GM18502 (cell line): ENCODE data around the gene CIT.

ENCODE experiments used
- ATAC-seq: cut with Tn5 transposase; IDR thresholded peaks from one replicate; pipeline ENCODE4 v1.9.1; 2021; ENCODE audit warnings: mild to moderate bottlenecking; ENCODE audit not compliant: unreplicated experiment, poor library complexity

Gene CIT

GRCh38 chr12:119749666-119750065, 127.5 kb downstream of the CIT start:
- no peak for ATAC-seq

GRCh38 chr12:119748497-119748896, 128.6 kb downstream of the CIT start:
- no peak for ATAC-seq

DNA sequence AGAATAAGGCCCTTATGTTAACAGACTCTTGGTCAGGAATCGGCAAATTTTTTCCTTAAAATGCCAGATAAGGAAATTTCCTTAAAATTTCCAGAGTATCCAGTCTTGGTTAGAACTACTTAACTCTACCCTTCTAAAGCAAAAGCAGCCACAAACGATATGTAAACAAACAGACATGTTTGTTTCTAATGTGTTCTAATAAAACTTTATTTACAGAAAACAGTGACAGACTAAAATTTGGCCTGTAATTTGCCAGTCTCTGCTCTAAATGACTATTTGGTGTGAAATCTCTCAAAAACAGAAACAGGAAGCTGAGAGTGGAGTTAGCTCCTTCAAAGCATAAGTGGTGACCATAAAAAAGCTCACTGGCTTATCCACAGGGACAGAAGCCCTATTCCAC, 131.0 kb downstream of the CIT start:
- no peak for ATAC-seq

- no peak for ATAC-seq
Observed at GRCh38 chr12:119744900-119745606, 132.1 kb downstream of the CIT start.

DNA sequence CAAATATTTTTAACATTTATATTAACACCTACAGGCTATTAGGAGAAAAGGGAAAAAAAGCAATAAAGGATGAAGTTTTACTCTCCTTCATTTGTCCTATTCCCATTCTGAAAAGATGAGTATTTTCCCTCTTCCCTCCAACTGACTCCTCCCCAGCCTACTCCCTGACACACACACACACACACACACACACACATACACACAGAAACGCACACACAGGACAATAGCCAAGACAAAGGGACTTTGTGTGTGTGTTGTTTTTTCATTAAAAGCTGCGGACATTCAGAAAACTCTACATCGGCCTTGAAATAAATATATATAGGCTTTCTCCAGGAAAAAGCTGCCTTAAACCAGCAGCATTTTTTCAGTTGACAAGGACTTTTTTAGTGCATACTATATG, 134.4 kb downstream of the CIT start:
- ATAC-seq = no peak

- ATAC-seq = no peak
Observed at GRCh38 chr12:119740830-119741229, 136.3 kb downstream of the CIT start.

DNA sequence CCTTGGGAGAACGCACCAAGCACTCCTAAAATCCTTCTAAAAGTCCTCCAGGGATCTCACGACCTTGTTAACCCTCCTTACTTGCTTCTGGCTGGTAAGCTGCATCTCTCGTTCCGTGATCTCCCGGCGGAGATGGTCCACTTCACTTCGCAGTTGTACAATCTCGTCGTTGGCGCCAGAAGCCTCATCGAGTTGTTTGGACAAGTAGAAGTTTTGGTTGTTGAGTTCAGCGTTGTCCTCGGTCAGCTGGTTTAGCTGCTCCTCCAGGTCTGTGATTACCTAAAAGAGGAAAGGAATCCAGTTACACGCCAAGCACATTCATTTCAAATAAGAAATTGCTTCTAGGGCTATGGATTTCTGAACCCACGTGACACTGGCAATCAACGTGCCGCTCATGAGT, 142.0 kb downstream of the CIT start:
- ATAC-seq = no peak

DNA sequence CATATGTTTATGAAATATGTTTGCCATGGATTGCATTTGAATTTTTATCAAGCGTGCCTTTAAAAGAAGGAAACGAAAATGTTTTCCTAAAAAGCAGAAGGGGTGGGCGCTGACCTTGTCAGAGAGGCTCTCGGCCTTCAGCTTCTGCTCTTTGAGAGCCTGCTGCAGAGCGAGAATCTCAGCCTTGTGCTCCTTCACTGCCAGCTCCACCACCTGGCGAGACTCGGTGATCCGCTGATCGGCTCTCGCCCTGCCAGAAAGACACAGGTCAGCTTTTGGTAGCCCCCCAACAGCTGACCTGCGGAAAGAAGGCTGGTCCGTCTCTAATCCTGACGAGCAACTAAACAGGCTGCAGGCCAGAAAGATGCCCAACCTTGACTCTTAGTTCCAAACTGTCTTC, 146.7 kb downstream of the CIT start:
- no peak for ATAC-seq

DNA sequence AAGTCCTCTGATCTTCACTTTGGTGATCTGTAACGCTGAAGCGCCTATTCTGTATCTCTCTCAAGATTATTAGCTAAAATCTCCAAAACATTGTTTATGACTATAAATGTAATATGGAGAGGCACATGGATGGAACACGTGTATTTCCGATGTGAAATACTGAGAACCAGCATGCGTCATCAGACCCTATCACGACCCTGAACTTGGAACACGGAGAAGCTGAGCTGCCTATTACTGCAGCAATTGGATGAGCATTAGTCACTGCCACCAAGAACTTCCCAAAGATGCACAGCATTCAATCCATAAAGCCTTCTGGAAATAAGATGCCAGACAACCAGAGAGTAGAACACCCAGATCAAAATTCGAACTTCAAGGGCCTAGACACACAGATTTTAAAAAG, 147.2 kb downstream of the CIT start:
- no peak for ATAC-seq

DNA sequence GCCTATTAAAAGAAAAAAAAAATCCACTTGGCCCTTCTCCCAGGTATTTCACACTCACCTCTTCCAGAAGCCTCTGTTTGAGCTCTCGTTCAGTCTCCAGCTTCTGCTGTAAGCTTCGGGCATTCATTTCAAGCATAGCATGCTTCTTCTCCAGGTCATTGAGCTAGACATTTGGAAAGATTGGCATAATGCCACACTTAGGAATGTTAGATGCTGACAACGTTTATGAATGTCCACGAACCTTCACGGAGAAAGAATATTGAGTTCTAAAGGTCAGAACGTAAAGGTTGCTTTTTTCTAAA, 148.7 kb downstream of the CIT start:
- ATAC-seq = no peak

DNA sequence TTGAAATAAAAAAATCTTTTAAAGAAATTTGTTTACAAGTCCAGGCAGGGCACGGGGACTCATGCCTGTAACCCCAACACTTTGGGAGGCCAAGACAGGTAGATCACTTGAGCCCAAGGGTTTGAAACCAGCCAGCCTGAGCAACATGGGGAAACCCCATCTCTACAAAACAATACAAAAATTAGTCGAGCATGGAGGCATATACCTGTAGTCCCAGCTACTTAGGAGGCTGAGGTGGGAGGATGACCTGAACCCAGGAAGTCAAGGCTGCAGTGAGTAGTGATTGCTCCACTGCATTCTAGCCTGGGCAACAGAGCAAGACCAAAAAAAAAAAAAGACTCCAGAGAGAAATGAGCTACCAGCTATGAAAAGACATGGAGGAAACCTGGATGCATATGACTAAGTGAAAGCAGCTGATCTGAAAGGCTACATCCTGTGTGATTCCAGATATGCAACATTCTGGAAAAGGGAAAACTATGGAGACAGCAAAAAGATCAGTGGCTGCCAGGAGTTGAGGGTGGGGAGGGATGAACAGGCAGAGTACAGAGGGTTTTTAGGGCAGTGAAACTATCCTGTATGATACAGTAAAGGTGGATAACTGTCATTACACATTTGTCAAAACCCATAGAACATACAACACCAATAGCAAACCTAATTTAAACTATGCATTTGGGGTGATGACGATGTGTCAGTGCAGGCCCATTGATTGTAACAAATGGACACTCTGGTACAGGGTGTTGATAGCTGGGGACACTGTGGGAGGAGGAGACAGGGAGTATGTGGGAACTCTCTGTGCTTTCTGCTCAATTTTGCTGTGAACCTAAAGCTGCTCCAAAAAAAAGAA, 149.3 kb downstream of the CIT start:
- ATAC-seq = no peak

DNA sequence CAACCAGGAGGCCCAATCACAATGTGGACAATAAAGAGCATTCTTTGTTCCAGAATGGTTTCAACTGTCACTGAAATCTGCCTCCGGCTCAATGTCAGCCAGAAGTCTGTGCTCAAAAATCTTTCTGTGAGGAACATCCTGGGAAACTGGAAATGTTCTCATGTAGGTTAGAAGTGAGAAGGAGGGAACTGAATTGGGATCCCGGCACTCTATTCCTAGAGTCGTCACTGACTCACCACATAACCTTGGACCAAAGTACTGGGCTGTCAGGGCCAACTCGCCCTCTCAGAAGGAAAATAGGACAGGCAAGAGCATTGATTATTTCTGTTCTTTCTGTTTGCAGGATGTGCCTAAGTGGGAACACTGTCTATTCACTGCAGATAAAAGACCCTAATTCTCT, 151.6 kb downstream of the CIT start:
- ATAC-seq = no peak

DNA sequence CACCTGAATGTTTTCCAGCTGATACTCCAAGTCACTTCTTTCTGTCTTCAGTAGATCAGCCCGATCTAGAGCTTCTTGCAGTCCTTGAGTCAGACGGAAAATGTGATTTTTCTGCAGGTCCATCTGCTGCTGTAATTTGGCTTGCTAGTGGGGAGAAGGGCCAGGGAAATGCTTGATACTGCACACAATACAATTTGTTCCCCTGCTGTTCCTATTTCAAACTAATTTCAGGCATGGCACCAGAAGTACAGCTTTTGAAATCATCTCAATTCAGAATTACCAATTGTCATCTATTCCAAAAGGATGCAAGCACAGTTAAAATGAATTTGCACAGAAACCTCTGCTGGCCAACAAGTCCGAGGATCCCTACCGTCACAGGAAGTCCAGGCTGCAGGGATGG, 155.8 kb downstream of the CIT start:
- ATAC-seq = no peak

GRCh38 chr12:119720349-119720748, 156.8 kb downstream of the CIT start:
- no peak for ATAC-seq

DNA sequence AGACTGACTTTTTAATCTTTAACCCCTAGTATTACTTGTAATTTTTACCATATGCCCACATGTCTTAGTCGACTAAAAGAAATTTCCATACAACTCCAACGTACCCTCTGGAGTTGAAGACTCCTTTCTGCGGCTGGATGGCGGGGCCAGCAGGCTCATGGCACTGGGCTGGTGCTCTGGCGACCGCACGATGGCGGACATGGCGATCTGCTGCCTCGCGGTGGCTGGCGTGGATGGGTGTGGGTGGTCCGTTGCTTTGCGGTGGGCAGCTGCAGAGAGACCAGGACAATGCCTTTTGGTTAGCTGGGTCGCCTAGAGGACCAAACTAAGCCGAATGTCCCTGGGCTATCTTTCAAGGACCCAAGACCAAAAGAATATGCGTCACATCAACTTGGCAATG, 159.0 kb downstream of the CIT start:
- no peak for ATAC-seq

DNA sequence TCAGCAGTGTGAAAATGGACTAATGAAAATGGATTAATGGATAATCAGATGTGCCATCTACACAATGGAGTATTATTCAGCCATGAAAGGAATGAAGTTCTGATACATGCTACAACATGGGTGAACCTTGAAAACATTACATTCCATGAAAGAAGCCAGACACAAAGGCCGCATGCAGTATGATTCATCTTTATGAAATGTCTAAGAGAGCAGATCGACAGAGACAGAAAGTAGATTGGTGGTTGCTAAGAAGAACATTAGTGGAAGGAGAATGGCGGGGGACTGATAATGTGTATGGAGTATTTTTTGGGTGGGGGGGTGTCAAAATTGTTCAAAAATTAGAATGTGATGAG, 161.9 kb downstream of the CIT start:
- ATAC-seq = no peak

DNA sequence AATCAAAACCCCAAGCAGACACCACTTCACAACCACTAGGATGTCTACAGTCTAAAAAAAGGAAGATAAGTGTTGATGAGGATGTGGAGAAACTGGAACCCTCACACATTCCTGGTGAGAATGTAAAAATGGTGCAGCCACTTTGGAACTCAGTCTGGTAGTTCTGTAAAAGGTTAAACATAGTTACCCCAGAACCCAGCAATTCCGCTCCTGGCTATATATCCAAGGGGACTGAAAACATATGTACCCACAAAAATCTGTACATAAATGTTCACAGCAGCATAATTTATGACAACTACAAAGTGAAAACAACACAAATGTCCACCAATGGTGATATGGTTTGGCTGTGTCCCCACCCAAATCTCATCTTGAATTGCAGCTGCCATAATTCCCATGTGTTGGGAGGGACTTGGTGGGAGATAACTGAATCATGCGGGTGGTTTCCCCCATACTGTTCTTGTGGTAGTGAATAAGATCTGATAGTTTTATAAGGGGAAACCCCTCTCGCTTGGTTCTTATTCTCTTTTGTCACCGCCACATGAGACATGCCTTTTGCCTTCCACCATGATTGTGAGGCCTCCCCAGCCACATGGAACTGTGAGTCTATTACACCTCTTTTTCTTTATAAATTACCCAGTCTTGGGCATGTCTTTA, 162.4 kb downstream of the CIT start:
- ATAC-seq = no peak

DNA sequence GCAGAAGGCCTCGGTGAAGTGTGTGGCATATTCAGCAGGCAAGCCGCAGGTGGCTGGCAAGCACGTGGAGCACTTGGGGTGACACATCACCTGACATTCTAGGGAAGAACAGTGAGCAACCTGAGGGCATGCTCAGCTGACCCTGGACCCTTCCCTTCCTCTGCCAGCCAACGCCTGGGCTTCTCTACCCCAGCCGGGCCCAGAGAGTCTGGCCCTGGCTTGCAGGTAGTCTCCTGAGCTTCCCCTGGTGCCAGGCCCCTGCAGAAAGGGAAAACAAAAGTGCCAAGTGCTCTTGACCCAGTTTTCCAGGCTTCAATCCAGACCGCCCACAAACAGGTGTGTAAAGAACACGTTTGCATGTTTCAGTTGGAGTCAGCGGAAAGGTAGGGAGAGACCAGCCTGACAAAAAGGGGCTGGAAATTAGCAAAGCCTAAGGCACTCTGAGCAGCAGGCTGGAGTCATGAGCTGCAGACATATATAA, 163.5 kb downstream of the CIT start:
- no peak for ATAC-seq

- ATAC-seq = no peak
Observed at GRCh38 chr12:119712721-119713120, 164.4 kb downstream of the CIT start.

- no peak for ATAC-seq
Observed at GRCh38 chr12:119711693-119712092, 165.4 kb downstream of the CIT start.

DNA sequence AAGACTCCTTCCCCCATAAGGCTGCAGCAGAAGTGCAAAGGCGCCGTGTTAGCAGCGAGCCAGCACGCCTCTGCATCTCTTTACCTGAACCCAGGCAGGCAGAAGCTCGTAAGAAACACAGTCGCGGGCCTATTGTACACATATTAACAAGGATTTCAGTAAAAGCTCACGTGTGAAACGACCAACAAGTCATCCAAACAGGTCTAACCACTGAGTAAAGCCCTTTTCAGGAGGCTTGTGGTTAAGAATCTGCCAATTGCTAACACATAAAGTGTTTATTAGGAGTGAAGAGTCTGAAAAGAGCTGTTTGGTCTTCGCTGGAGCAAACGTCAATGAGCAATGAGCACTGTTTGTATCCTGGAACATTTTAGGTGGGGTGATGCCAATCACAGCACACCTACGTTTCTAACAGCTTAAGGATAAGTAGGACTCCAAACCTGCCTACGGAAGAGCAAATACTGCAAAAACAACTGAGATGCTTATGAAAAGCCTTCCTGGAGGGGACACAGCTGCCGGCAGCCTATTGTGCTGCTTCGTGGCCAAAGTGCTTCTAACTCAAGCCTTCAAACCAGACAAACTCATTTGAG, 166.1 kb downstream of the CIT start:
- no peak for ATAC-seq
